Naive thymus-derived CD4-positive, alpha-beta T cell (primary cell): ENCODE data around the gene FAM3D. TPM values are rescaled to one million over a fixed set of nuclear protein-coding genes. Genes with fewer than 3 reads are reported as not detected.
"Not testable (repeated sequence)": the region's sequence is repeated elsewhere in the genome, so short reads cannot be mapped to it uniquely, and the experiment has no call there.

Source experiments
- ATAC-seq: fragments of 150-1000 bp; cut with Tn5 transposase; 2 replicates; pipeline ENCODE4 v1.10.0; 2021; ENCODE audit warnings: mild to moderate bottlenecking, moderate library complexity
- CTCF ChIA-PET: fragments of 350-600 bp; sonication (Branson Sonifier 250); formaldehyde crosslinking; loops from one replicate; lab custom pipeline; 2021; ENCODE audit warnings: antibody characterized with exemption; lab: Charles Lee
- POLR2A ChIA-PET: fragments of 350-600 bp; sonication (Branson Sonifier 250); formaldehyde crosslinking; loops from one replicate; lab custom pipeline; 2021; ENCODE audit warnings: antibody characterized with exemption, inconsistent platforms; lab: Charles Lee
- DNase-seq, 9 donors: peaks; one replicate each; pipeline versions ENCODE4 v3.0.0 to v3.0.0-alpha.2; 2020 to 2022; ENCODE audit warnings: mixed read lengths in 1 of 9
- H3K27ac ChIP-seq: one replicate; pipeline ENCODE4 v1.7.0; 2013; ENCODE audit warnings: mild to moderate bottlenecking, low read depth, low read length, moderate library complexity
- H3K27me3 ChIP-seq, 2 donors: one replicate each; pipeline ENCODE4 v1.7.0; 2013; ENCODE audit warnings: low read length in 2 of 2, mild to moderate bottlenecking in 2 of 2, moderate library complexity in 2 of 2; ENCODE audit not compliant: control insufficient read depth in 2 of 2, insufficient read depth in 2 of 2
- H3K36me3 ChIP-seq, 3 experiments: 1 replicate in 2 of 3; 2 replicates in 1 of 3; pipeline ENCODE4 v1.7.0; 2013; ENCODE audit warnings: low read length in 3 of 3, mild to moderate bottlenecking in 3 of 3, moderate library complexity in 1 of 3; ENCODE audit not compliant: insufficient read depth in 3 of 3, control insufficient read depth in 2 of 3
- H3K4me1 ChIP-seq, 2 donors: one replicate each; pipeline ENCODE4 v1.7.0; 2013; ENCODE audit warnings: low read length in 2 of 2, mild to moderate bottlenecking in 2 of 2, moderate library complexity in 1 of 2; ENCODE audit not compliant: control insufficient read depth in 2 of 2, insufficient read depth in 2 of 2
- H3K4me3 ChIP-seq: 2 replicates; pipeline ENCODE4 v1.7.0; 2013; ENCODE audit warnings: mild to moderate bottlenecking, low read length
- H3K9me3 ChIP-seq, 3 experiments: 1 replicate in 2 of 3; 2 replicates in 1 of 3; pipeline ENCODE4 v1.7.0; 2013; ENCODE audit warnings: low read length in 3 of 3; ENCODE audit not compliant: control insufficient read depth in 2 of 3
- H3K27ac Mint-ChIP-seq, 9 donors: one replicate each; pipeline ENCODE4 v1.8.0; 2020 to 2022; ENCODE audit warnings: mixed read lengths in 9 of 9, mild to moderate bottlenecking in 8 of 9, moderate library complexity in 5 of 9, inconsistent platforms in 2 of 9
- H3K27me3 Mint-ChIP-seq, 5 donors: one replicate each; pipeline ENCODE4 v1.8.0; 2021 to 2022; ENCODE audit warnings: mixed read lengths in 5 of 5, mild to moderate bottlenecking in 1 of 5
- H3K36me3 Mint-ChIP-seq, 5 donors: one replicate each; pipeline ENCODE4 v1.8.0; 2020 to 2022; ENCODE audit warnings: mixed read lengths in 5 of 5, mild to moderate bottlenecking in 3 of 5, inconsistent platforms in 1 of 5
- H3K4me1 Mint-ChIP-seq, 7 donors: one replicate each; pipeline ENCODE4 v1.8.0; 2020 to 2022; ENCODE audit warnings: mixed read lengths in 7 of 7, mild to moderate bottlenecking in 3 of 7, inconsistent platforms in 1 of 7
- H3K4me3 Mint-ChIP-seq, 10 donors: one replicate each; pipeline ENCODE4 v1.8.0; 2020 to 2022; ENCODE audit warnings: mild to moderate bottlenecking in 10 of 10, mixed read lengths in 10 of 10, moderate library complexity in 6 of 10, inconsistent platforms in 2 of 10
- H3K9me3 Mint-ChIP-seq, 11 donors: one replicate each; pipeline ENCODE4 v1.8.0; 2020 to 2022; ENCODE audit warnings: mixed read lengths in 11 of 11, mild to moderate bottlenecking in 4 of 11, inconsistent platforms in 1 of 11, moderate library complexity in 1 of 11
- intact Hi-C, 2 donors: fragments of 100-400 bp; cut with micrococcal nuclease; formaldehyde crosslinking; loops; one replicate each; pipeline ENCODE4 v1.15.1; 2023
- polyA plus RNA-seq, 2 donors: library from polyadenylated mRNA; unstranded; fragments of 300-500 nt; fragmentation: Illumina TruSeq; gene quantifications; one replicate each; pipeline ENCODE4 v1.2.3, GENCODE V29; 2021
- total RNA-seq, 6 experiments: library from RNA in 5 of 6; stranded (reverse) in 5 of 6; gene quantifications; 1 replicate in 5 of 6; 2 replicates in 1 of 6; pipeline ENCODE4 v1.2.3 and lab custom pipeline; 2021 to 2026

Gene FAM3D, protein sequence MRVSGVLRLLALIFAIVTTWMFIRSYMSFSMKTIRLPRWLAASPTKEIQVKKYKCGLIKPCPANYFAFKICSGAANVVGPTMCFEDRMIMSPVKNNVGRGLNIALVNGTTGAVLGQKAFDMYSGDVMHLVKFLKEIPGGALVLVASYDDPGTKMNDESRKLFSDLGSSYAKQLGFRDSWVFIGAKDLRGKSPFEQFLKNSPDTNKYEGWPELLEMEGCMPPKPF
- total RNA-seq = not detected
- polyA plus RNA-seq = not detected
- not detected for total RNA-seq (lab: John Stamatoyannopoulos, UW)

GRCh38 chr3:58666683-58667082 is at the start of gene FAM3D:
Gene FAM3D, minus strand, starts transcription at chr3:58666774. Its CDS starts 11,211 bp downstream, at chr3:58655563.
- Mint-ChIP-seq H3K4me3 (no peak within 1 kb of the TSS), H3K9me3 (peaks cover 0 to 3% (median 0%) of the 10 kb centered on the region in 11 donors), H3K27me3 (peaks cover 0 to 27% (median 8%) of the 10 kb centered on the region in 5 donors), H3K4me1 (peaks cover 0 to 2% (median 0%) of the 10 kb centered on the region in 7 donors), H3K27ac (no peak within 1 kb of the TSS), H3K36me3 (no peaks in the 10 kb centered on the region)
- CTCF ChIA-PET = no interaction called here
- POLR2A ChIA-PET = no interaction called here
- DNase-seq (no peak), ATAC-seq (peak; percentile 79)
- Histone ChIP-seq H3K27ac (no peak within 1 kb of the TSS), H3K27me3 (no peaks in the 10 kb centered on the region), H3K36me3 (no peaks in the 10 kb centered on the region), H3K4me3 (no peak within 1 kb of the TSS), H3K4me1 (no peaks in the 10 kb centered on the region), H3K9me3 (no peaks in the 10 kb centered on the region)
- intact Hi-C loops = no loop called here

GRCh38 chr3:58713715-58714401 is 47.3 kb upstream of the FAM3D start:
- H3K27ac Mint-ChIP-seq = no peak overlapping the region
- H3K36me3 Mint-ChIP-seq = no peaks in the 10 kb centered on the region
- CTCF ChIA-PET = no interaction called here
- Histone ChIP-seq H3K27me3 (no peaks in the 10 kb centered on the region), H3K4me3 (no peak overlapping the region), H3K36me3 (no peaks in the 10 kb centered on the region), H3K27ac (no peak overlapping the region), H3K9me3 (no peaks in the 10 kb centered on the region), H3K4me1 (no peaks in the 10 kb centered on the region)
- POLR2A ChIA-PET = no interaction called here
- H3K27me3 Mint-ChIP-seq = peaks cover 0 to 10% (median 3%) of the 10 kb centered on the region in 5 donors
- intact Hi-C loops = no loop called here
- peaks cover 0 to 3% (median 0%) of the 10 kb centered on the region in 11 donors for H3K9me3 Mint-ChIP-seq
- ATAC-seq = no peak
- H3K4me3 Mint-ChIP-seq = no peak overlapping the region
- H3K4me1 Mint-ChIP-seq = no peaks in the 10 kb centered on the region
- no peak for DNase-seq

DNA sequence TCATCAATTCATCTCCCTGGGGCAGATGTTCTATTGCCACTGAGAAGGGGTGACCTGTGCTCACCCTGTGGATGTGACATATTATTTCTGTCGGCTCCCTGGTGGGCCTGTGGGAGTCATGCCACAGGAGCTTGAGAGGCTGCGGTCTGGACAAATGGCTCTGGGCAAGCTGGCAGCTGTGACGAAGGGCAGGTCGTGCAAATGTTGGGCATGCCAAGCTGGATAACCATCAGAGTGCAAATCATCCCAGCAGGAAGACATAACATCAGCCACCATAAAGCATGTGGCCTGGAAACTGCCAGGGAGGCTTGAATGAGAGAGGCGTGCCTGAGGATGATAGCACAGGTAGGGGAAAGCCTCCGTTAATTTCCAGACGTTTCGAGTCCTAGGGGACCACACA is 45.3 kb upstream of the FAM3D start:
- H3K9me3 Mint-ChIP-seq = peaks cover 0 to 3% (median 0%) of the 10 kb centered on the region in 11 donors
- no peaks in the 10 kb centered on the region for H3K9me3 ChIP-seq
- H3K27ac ChIP-seq = no peak overlapping the region
- H3K36me3 ChIP-seq = no peaks in the 10 kb centered on the region
- no peak overlapping the region for H3K27ac Mint-ChIP-seq
- H3K4me1 Mint-ChIP-seq = no peaks in the 10 kb centered on the region
- ChIA-PET POLR2A (no interaction called here), CTCF (no interaction called here)
- H3K4me3 ChIP-seq = no peak overlapping the region
- no peaks in the 10 kb centered on the region for H3K36me3 Mint-ChIP-seq
- intact Hi-C loops = no loop called here
- no peaks in the 10 kb centered on the region for H3K27me3 ChIP-seq
- H3K27me3 Mint-ChIP-seq = peaks cover 0 to 6% (median 0%) of the 10 kb centered on the region in 5 donors
- no peak for DNase-seq
- ATAC-seq = no peak
- no peak overlapping the region for H3K4me3 Mint-ChIP-seq
- H3K4me1 ChIP-seq = no peaks in the 10 kb centered on the region

GRCh38 chr3:58708983-58709382 is 42.4 kb upstream of the FAM3D start:
- H3K36me3 ChIP-seq, DNase-seq, H3K36me3 Mint-ChIP-seq, CTCF ChIA-PET, H3K4me1 Mint-ChIP-seq, H3K9me3 Mint-ChIP-seq, H3K27me3 ChIP-seq, H3K27me3 Mint-ChIP-seq, H3K27ac Mint-ChIP-seq, H3K4me3 ChIP-seq, ATAC-seq, H3K27ac ChIP-seq, intact Hi-C loops, H3K4me3 Mint-ChIP-seq, H3K4me1 ChIP-seq, H3K9me3 ChIP-seq: not testable (repeated sequence)
- POLR2A ChIA-PET = interaction anchor here (0.6 kb wide), 1 partner anchor 14 kb away, joined by 3 read pairs; no protein-coding TSS in a partner anchor

DNA sequence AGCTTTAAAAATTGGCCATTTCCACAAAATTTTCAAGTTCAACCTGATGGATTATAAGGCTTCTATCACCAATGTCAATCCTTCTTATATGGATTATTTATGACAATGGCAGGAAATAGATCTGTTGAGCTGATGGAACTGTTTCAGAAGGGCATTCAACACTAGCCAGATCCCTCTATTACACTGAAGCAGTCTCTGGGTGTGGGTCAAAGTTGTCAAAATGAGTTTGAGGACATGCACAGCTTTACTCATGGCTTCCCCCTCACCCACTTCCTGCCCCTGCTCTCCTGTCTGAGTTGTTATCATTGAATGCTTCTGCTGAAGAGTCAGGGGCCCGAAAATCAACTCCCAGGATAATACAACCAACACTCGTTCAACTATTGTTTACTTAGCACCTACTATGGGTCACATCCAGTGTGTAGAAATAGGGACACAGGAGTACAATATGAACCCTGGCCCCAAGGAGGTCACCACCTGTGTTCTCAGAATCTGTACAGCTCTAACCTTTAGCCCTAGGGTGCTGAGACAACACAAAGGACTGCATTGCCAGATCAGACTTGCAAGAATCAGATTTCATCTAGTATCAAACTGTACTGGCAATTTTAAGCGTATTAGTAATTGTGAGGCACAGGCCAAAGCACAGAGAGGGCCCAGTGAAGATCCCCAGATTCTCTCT is 41.7 kb upstream of the FAM3D start:
- no peak overlapping the region for H3K27ac Mint-ChIP-seq
- no peaks in the 10 kb centered on the region for H3K36me3 ChIP-seq

DNA sequence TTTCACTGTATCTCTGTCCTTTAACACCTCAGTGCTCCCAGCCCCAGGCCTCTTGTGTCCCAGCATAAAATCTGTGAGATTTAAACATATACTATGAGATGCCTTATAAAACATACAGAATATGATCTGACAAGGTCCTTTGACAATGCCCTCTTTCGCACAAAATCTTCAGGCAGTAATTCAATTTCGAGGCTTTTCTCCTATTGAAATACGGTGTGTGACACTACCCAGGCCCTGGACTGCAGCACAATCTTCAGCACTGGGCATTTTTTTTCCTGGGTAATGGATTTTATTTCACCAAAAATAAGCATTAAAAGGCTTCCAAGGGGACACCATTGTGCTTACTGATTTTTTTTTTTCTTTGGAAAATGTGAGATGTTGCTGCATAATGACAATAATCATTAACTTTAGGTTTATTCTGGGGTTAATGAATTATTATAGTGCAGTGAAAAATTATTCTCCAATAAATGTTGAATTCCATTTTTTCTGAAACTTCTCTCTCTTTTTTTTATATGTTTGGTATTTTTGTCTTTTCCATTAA is 40.9 kb upstream of the FAM3D start:
- ChIA-PET POLR2A (no interaction called here), CTCF (no interaction called here)
- Mint-ChIP-seq H3K27me3 (peaks cover 0 to 6% (median 0%) of the 10 kb centered on the region in 5 donors), H3K4me1 (no peaks in the 10 kb centered on the region), H3K9me3 (peaks cover 0 to 3% (median 0%) of the 10 kb centered on the region in 11 donors), H3K4me3 (no peak overlapping the region), H3K27ac (no peak overlapping the region), H3K36me3 (no peaks in the 10 kb centered on the region)
- DNase-seq = no peak
- no peaks in the 10 kb centered on the region for H3K36me3 ChIP-seq
- no peaks in the 10 kb centered on the region for H3K9me3 ChIP-seq
- H3K27me3 ChIP-seq = no peaks in the 10 kb centered on the region
- no peak for ATAC-seq
- intact Hi-C loops = no loop called here
- no peak overlapping the region for H3K27ac ChIP-seq
- H3K4me1 ChIP-seq = no peaks in the 10 kb centered on the region
- no peak overlapping the region for H3K4me3 ChIP-seq

More for the DNA sequence above, 41.7 kb upstream of the FAM3D start:
- H3K27me3 ChIP-seq = no peaks in the 10 kb centered on the region
- H3K4me3 ChIP-seq = no peak overlapping the region
- POLR2A ChIA-PET = interaction anchor here (0.6 kb wide), 1 partner anchor 13 kb away, joined by 3 read pairs; no protein-coding TSS in a partner anchor
- H3K27me3 Mint-ChIP-seq = peaks cover 0 to 6% (median 0%) of the 10 kb centered on the region in 5 donors
- no peak overlapping the region for H3K27ac ChIP-seq
- intact Hi-C loops = no loop called here
- no peak for ATAC-seq
- H3K36me3 Mint-ChIP-seq = no peaks in the 10 kb centered on the region
- H3K9me3 ChIP-seq = no peaks in the 10 kb centered on the region
- no peaks in the 10 kb centered on the region for H3K4me1 Mint-ChIP-seq
- H3K4me3 Mint-ChIP-seq = no peak overlapping the region
- CTCF ChIA-PET = no interaction called here
- peaks cover 0 to 3% (median 0%) of the 10 kb centered on the region in 11 donors for H3K9me3 Mint-ChIP-seq
- H3K4me1 ChIP-seq = no peaks in the 10 kb centered on the region
- DNase-seq = no peak
